Heart right ventricle (tissue), 16 donors: ENCODE measurements around the gene TSGA10. TPM values are rescaled to one million over a fixed set of nuclear protein-coding genes. Genes with fewer than 3 reads are reported as not detected.

ENCODE experiments used
- ATAC-seq, 8 donors: fragments of 200-7000 bp; cut with Tn5 transposase; one replicate each; pipeline ENCODE4 v1.9.1; 2020; ENCODE audit warnings: mild to moderate bottlenecking in 8 of 8, moderate library complexity in 8 of 8, moderate number of reproducible peaks in 1 of 8
- DNase-seq, 2 donors: peaks; one replicate each; pipeline ENCODE4 v3.0.0-alpha.2; 2020
- H3K27ac ChIP-seq, 10 donors: fragments of 200-600 bp; sonication (generic) in 2 of 10; one replicate each; pipeline versions ENCODE4 v1.5.0 to v1.8.0; 2020 to 2022; ENCODE audit warnings: mild to moderate bottlenecking in 3 of 10
- H3K27me3 ChIP-seq, 7 donors: fragments of 200-600 bp; one replicate each; pipeline ENCODE4 v1.8.0; 2021 to 2022; ENCODE audit warnings: mild to moderate bottlenecking in 2 of 7
- H3K36me3 ChIP-seq, 9 donors: fragments of 200-600 bp; sonication (generic) in 1 of 9; one replicate each; pipeline versions ENCODE4 v1.5.0 to v1.8.0; 2020 to 2022; ENCODE audit warnings: mild to moderate bottlenecking in 2 of 9
- H3K4me1 ChIP-seq, 9 donors: fragments of 200-600 bp; sonication (generic) in 1 of 9; one replicate each; pipeline versions ENCODE4 v1.5.0 to v1.8.0; 2020 to 2022; ENCODE audit warnings: mild to moderate bottlenecking in 4 of 9
- H3K4me3 ChIP-seq, 10 donors: fragments of 200-600 bp; sonication (generic) in 2 of 10; one replicate each; pipeline versions ENCODE4 v1.5.0 to v1.8.0; 2020 to 2022; ENCODE audit warnings: mild to moderate bottlenecking in 7 of 10, moderate library complexity in 2 of 10
- H3K9me3 ChIP-seq, 11 donors: fragments of 200-600 bp in 10 of 11; sonication (generic) in 2 of 11; one replicate each; pipeline versions ENCODE4 v1.5.0 to v1.8.0; 2013 to 2022; ENCODE audit warnings: mild to moderate bottlenecking in 2 of 11, control low read depth in 1 of 11, moderate library complexity in 1 of 11
- CTCF ChIP-seq, 9 donors: fragments of 200-600 bp; sonication (generic) in 2 of 9; IDR thresholded peaks; one replicate each; pipeline versions ENCODE4 v1.5.0 to v1.8.0; 2021 to 2022; ENCODE audit warnings: antibody characterized with exemption in 9 of 9, mild to moderate bottlenecking in 5 of 9, moderate library complexity in 1 of 9
- WGBS, 2 donors: extraction: QIAGEN DNeasy Blood & Tissue Kit; methylation state at CpG; one replicate each; pipeline ENCODE4 v1.1.7; 2013; ENCODE audit warnings: inconsistent platforms in 1 of 2; 5-methylcytosine and 5-hydroxymethylcytosine counted together
- intact Hi-C, 10 donors: fragments of 100-400 bp; cut with DNase I; formaldehyde crosslinking; loops; one replicate each; pipeline versions ENCODE4 v1.11.1 to v1.14.2; 2022
- polyA plus RNA-seq, 2 donors: library from polyadenylated mRNA; stranded (reverse); fragments of 200-250 nt; gene quantifications; one replicate each; pipeline ENCODE4 v1.2.3, GENCODE V29; 2013
- total RNA-seq, 10 donors: library from RNA; stranded (reverse); fragmentation: NEBNext Ultra II Directional in 3 of 10; extraction: Animal tissue kit (Norgen Biotek cat#: 25700) in 3 of 10; gene quantifications; one replicate each; pipeline versions ENCODE4 v1.2.1 to v1.2.4, GENCODE V29; 2021 to 2023
- donor health status: Arrhythmogenic right ventricular cardiomyopathy.
- donor health status: ischemic (EF 13 %, LVEDD 7.1; RV severe dilation, severe dysfunction).
- donor health status: healthy with polysubstance abuse.
- donor health status: DM: no; HTN: yes; CAD: no.
- donor health status: DM: no; HTN: no; CAD: no.
- donor health status: ischemic (EF 25% LVEDD 6.9; RV normal size, moderate dysfunction).
- donor health status: ischemic (EF 25% LVEDD 5.7; RV mildly dilated, moderate dysfunction).
- donor health status: healthy.
- donor health status: DM: yes; HTN: yes; CAD: no.
- donor health status: Ischemic cardiomyopathy.
- donor health status: ischemic (EF 35%, LVEDD 5.7; RV mildly dilated, moderate dysfunction).
- donor health status: nonischemic (EF 11% LVEDD 7.7; RV severe dilation, severe dysfunction).
- donor health status: DM: yes; HTN: yes; CAD: no.
- donor health status: PGD.
- donor health status: ischemic (EF 29% LVEDD 5.4; RV normal size, mild dysfunction).
- donor health status: nonischemic (EF 23%, LVEDD 6.1; RV moderate dilation, normal function).

Gene TSGA10
- total and polyA plus RNA-seq, 12 donors, result 0.52 to 4.1 (median 2.6) TPM

GRCh38 chr2:99112617-99113016 lies 42.1 kb downstream of the TSGA10 start:
- intact Hi-C loops, result no loop called here
- Histone ChIP-seq H3K27ac (no peak overlapping the region), H3K4me1 (no peaks in the 10 kb centered on the region), H3K4me3 (no peak overlapping the region), H3K27me3 (peaks cover 0 to 4% (median 0%) of the 10 kb centered on the region in 7 donors), H3K9me3 (no peaks in the 10 kb centered on the region), H3K36me3 (no peaks in the 10 kb centered on the region)
- WGBS, 2 donors, result 80 to 82% methylated on average over 4 of the region's 4 CpGs
- TF ChIP-seq CTCF (IDR thresholded peaks at IDR 0.05), result no peak
- ATAC-seq (no peak), DNase-seq (no peak)

- 98% methylated on average over 1 of the region's 1 CpG for WGBS, 2 donors
- H3K4me1 ChIP-seq, result peaks cover 0 to under 1% (median 0%) of the 10 kb centered on the region in 9 donors
- no peaks in the 10 kb centered on the region for H3K9me3 ChIP-seq
- no peak overlapping the region for H3K27ac ChIP-seq
- peaks cover 0 to 4% (median 0%) of the 10 kb centered on the region in 7 donors for H3K27me3 ChIP-seq
- intact Hi-C loops, result no loop called here
- H3K36me3 ChIP-seq, result no peaks in the 10 kb centered on the region
- DNase-seq (no peak), ATAC-seq (no peak)
- no peak overlapping the region for H3K4me3 ChIP-seq
- TF ChIP-seq CTCF (IDR thresholded peaks at IDR 0.05), result no peak
These were observed 42.8 kb downstream of the TSGA10 start for GRCh38 chr2:99111945-99112344.

GRCh38 chr2:99111236-99111635 lies 43.5 kb downstream of the TSGA10 start:
- 80 to 85% methylated on average over 2 of the region's 2 CpGs for WGBS, 2 donors
- H3K36me3 ChIP-seq, result no peaks in the 10 kb centered on the region
- TF ChIP-seq CTCF (IDR thresholded peaks at IDR 0.05), result no peak
- peaks cover 0 to 5% (median 0%) of the 10 kb centered on the region in 9 donors for H3K4me1 ChIP-seq
- no peak overlapping the region for H3K4me3 ChIP-seq
- intact Hi-C loops, result no loop called here
- H3K27me3 ChIP-seq, result peaks cover 0 to 4% (median 0%) of the 10 kb centered on the region in 7 donors
- no peaks in the 10 kb centered on the region for H3K9me3 ChIP-seq
- H3K27ac ChIP-seq, result no peak overlapping the region
- DNase-seq (no peak), ATAC-seq (no peak)

- intact Hi-C loops, result no loop called here
- ATAC-seq, result no peak
These were observed 47.8 kb downstream of the TSGA10 start for GRCh38 chr2:99106913-99107312.

More at GRCh38 chr2:99106913-99107312, 47.8 kb downstream of the TSGA10 start:
- WGBS, 2 donors, result 42 to 53% methylated on average over 2 of the region's 2 CpGs
- peaks cover 0 to 4% (median 0%) of the 10 kb centered on the region in 7 donors for H3K27me3 ChIP-seq
- H3K4me1 ChIP-seq, result peaks cover 0 to 5% (median 0%) of the 10 kb centered on the region in 9 donors
- no peak overlapping the region for H3K27ac ChIP-seq
- H3K9me3 ChIP-seq, result no peaks in the 10 kb centered on the region
- no peak for TF ChIP-seq CTCF (IDR thresholded peaks at IDR 0.05)
- H3K4me3 ChIP-seq, result no peak overlapping the region
- H3K36me3 ChIP-seq, result no peaks in the 10 kb centered on the region
- no peak for DNase-seq
